AG08396 (cell line): ENCODE data around the gene RBPJL.
A peak's percentile ranks its signal among the peaks of the same experiment; 100 is the strongest.

ENCODE experiments used
- DNase-seq: peaks from one replicate; pipeline ENCODE4 v3.0.0; 2012; ENCODE audit warnings: low spot score, mixed read lengths

The RBPJL gene

DNA sequence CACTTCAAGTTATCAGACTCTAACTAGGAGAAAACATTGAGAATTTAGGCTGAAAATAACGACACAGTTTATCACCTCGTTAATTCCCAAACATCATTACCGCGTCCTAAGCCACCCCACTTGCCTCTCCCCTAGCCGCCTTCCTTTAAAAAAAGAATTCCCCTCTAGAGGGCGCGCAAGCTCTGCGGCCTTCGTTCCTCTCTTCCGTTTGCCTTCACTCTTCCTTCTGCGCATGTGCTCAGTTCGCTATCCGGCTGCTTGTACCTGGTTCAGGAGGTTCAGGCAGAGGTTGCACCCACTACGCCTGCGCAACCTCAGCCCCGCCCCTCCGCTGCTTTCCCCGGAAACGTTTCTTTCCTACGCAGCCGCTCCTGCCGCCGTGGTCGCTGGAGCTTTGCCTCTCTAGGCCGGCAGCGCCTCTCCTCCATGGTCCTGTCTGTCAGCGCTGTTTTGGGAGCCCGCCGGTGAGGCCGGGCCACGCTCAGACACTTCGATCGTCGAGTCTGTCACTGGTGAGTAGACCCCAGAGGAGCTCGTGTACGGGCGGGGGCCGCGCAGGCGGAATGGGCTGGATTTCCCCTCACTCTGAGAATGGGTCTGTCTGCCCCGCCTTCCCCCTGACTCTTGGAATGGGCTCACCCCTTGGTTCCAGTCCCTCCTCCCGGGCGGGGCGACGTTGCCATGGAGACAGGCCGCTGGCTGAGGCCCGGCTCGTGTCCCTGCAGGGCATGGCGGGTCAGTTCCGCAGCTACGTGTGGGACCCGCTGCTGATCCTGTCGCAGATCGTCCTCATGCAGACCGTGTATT, 56.4 kb downstream of the RBPJL start, which contains the start of gene SYS1:
Gene SYS1, plus strand, starts transcription at position 353 of the 807 bp plus-strand sequence. Its CDS starts 376 bp downstream, at position 729.
- DNase-seq: peak; percentile 97

DNA sequence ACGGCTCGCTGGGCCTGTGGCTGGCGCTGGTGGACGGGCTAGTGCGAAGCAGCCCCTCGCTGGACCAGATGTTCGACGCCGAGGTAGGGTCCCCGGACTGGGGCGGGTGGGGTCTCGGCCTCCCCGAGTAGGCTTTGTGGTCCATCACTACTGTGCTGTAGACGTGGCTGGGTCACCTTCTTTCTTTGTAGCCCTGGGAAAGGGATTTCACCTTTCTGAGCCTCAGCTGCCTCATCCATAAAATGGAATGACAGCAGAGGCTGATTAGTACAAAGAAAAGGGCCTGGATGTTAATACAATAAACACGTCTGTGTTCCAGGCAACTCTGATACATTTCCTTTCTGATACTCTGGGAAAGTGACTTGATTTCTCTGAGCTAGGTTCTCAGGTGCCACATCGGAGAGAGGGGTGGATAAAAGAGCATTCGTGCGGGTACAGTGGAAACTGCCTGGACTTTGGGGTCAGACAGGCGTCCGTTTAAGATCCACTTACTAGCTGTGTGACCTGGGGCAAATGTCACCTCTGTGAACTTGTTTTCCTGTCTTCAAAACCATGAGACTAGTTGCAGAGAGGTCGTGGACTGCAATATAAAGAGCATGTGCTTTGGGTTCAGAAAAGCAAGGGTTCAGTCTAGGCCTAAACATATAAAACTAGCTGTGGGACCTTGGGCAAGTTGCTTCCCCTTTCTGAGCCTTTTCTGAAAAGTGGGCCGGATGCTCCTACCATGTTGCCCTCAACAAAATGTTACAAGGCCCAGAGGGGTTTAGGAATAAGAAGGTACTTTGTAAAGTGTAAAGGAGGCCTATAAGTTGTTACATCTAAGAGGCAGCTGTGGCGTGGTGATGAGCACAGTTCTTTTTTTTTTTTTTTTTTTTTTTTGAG, 57.2 kb downstream of the RBPJL start:
- DNase-seq: no peak

DNA sequence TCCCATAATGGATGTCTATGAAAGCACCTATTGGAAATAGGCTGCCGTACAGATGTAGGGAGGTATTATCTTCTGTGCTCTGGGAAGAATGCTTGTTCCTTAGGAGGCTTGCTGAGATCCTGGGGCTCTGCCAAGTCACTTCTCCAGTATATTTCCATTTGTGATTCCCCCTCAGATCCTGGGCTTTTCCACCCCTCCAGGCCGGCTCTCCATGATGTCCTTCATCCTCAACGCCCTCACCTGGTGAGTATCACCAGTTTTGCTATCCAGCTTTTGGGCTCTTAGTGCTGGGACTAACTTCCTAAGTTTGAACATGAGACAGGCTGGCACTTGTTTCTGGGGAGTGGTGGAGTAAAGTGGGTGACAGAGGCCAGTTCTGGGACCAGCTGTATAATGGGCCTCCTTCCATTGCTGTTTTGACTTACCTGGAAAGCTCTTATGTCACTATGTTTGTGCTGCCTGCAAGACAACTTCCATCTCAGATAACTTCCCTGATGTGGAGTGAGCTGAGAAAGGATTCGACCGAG, 58.9 kb downstream of the RBPJL start:
- no peak for DNase-seq

GRCh38 chr20:45366192-45366591, 59.6 kb downstream of the RBPJL start:
- DNase-seq: no peak

DNA sequence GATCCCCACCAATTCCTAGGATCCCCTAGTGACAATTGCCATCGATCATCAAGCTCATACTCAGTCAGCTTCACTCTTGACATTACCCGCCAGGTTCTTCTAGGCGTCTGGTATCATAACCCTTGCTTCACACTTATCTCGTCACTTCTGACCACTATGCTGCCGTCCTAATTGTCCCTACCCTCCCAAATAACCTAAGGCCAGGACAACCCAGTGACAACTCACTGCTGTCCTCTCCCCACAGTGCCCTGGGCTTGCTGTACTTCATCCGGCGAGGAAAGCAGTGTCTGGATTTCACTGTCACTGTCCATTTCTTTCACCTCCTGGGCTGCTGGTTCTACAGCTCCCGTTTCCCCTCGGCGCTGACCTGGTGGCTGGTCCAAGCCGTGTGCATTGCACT, 60.0 kb downstream of the RBPJL start:
- no peak for DNase-seq

DNA sequence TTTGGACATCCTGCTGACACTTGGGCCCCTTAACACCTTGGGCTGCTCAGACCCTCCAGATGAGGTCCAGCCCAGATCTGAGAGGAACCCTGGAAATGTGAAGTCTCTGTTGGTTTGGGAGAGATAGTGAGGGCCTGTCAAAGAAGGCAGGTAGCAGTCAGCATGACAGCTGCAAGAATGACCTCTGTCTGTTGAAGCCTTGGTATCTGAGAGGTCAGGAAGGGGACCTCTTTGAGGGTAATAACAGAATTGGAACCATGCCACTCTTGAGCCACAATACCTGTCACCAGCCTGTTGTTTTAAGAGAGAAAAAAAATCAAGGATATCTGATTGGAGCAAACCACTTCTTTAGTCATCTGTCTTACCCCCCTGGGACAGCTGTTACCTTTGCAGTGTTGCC, 60.5 kb downstream of the RBPJL start:
- no peak for DNase-seq
